ENCODE measurements around the gene CAMK2D. TPM values are rescaled to one million over a fixed set of nuclear protein-coding genes. Genes with fewer than 3 reads are reported as not detected.

The CAMK2D gene
- total RNA-seq, 3 donors from 2014 or later: 124 to 136 (median 133) TPM

GRCh38 chr4:113404167-113404571, 357.4 kb downstream of the CAMK2D start:
- Mint-ChIP-seq H3K4me1 (ENCODE audit: low read depth) (no peaks in the 10 kb centered on the region), H3K36me3 (ENCODE audit: insufficient read depth) (no peaks in the 10 kb centered on the region), H3K27me3 (ENCODE audit: low read depth) (peaks cover 1% of the 10 kb centered on the region), H3K9me3 (no peaks in the 10 kb centered on the region), H3K4me3 (no peak overlapping the region)
- DNase-seq (no peak), ATAC-seq (no peak)

Other genes with a start within 250 kb of the CAMK2D start
- under 1 TPM in 2 of 3 donors, not detected in 1; 0.13 to 0.18 TPM for gene ARSJ, start 217.9 kb upstream of the CAMK2D start, total RNA-seq

Measured in activated T-cell treated with anti-CD3 and anti-CD28 coated beads, Interleukin-2, amount 50 U/mL, for 4 hours (primary cell).